ENCODE results near the gene PAFAH1B1.
"Not testable (repeated sequence)": the region's sequence is repeated elsewhere in the genome, so short reads cannot be mapped to it uniquely, and the experiment has no call there.

PAFAH1B1 gene

DNA sequence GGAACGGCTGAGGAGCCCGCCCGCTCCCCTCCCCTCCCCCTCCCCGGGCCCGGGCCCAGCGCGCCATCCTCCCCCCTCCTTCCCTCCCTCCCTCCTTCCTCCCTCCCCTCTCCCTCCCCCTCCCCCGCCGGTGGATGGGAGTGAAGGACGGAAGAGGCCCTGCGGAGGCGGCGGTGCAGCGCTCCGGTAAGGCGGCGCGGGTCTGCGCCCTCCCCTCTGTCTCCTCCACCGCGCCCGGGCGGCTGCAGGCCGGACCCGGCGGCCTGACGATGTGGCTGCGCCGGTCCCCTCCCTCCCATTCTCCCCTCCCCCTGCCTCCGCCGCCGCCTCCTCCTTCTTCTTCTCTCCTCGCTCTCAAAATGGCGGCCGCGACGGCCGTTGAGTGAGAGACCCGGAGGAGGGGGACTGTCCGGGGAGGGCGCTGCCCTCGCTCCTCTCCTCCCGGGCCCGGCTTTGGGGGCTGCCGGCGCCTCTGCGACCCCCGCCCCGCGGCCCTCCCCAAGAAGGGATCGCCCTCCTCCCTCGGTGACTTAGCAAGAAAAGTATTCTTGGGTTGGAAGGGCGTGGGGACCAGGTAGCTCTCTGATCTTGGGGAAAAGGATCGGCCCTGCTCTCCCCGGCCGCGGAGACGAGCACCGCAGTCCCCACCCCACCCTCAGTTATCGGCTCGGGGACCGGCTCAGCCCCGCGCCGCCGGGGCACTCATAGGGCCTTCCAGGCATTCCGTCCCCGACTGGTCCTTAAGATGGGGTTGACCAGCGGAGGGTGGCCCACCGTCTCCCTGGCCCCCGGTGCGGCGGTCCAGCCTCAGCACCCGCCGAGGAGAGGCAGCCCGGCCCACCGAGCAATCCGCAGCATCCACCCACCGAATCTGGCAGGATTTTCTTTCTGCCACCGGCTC, 617 bp downstream of the PAFAH1B1 start:
- peak overlapping the region; percentile 92 for H3K4me3 ChIP-seq (ENCODE audit: low read depth, low read length)
- peak; percentile 25 for DNase-seq (ENCODE audit: low read depth)

DNA sequence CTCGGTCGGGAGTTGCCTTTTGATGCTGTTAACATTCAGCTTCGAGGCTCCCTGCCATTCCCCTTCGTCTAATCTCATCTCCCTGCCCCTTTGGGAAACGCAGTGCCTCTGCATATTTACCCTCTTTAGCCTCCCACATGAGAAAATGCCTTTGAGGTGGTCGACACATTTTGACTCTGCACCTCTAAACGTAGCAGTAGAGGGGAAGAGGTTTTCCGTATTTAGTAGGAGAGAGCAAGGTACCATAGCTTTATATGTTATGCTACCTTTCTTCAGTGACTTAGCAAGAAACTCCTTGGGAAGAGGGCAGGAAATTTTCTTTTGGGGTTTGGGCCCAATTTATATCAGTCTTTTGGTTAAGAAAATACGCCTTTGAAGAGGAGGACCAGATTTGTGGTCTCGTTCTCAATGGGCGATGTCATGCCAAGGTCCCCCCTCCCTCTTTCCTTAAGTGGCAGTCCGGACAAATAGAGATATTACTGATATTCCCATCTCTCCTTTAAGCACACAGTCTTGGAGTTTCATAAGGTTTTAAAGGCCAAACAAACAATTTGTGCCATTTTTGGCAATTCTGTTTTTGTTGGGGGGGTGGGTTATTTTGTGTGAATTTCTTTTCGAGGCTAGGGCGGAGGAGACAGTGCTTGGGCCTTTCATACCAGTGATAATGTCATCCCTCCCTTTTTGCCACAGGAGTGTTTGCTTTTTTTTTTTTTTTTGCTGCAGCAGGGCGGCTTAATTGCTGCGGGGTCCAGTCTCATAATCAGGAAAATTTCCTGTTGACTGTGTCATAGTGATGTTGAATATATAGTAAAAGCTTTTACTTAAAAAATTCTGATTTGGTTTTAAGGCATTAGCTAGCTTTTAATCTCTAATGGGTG, 1.5 kb downstream of the PAFAH1B1 start:
- DNase-seq (ENCODE audit: low read depth) = no peak
- H3K4me3 ChIP-seq (ENCODE audit: low read depth, low read length) = peak overlapping the region; percentile 92

DNA sequence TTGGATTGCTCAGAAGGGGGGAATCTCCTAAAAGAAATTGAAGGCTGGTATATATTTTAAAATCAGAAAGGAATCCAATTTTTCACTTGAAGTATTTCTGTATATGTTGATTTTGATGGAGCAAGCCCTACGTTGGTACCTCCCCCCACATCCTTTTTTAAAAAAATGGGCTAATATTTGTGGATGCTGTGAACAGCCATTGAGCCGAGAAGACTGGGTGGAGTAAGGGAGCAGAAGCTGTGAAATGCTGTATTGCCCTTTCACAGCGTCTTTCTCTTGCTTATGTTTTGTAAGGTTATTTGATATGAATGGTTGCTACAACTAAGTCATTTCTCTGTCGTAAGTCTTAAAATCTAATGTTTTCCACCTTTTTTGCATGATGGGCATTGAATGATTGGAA, 2.3 kb downstream of the PAFAH1B1 start:
- DNase-seq (ENCODE audit: low read depth) = no peak

DNA sequence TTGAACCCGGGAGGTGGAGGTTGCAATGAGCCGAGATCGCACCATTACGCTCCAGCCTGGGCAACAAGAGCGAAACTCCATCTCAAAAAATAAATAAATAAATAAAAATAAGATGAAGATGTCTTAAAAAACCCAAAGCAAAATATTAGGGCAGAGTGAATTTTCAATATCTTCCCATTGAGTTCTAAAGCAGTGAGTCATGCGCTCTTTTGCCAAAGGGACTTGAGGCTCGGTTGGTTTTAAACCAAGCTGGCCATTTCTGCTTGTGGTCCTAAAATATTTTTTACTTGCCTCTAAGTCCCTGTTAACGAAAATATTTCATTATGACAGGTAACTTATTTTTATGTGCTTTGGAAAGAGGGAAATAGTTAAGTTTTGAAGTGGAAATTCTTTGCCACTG, 4.7 kb downstream of the PAFAH1B1 start:
- peak; percentile 9 for DNase-seq (ENCODE audit: low read depth)
- no peak overlapping the region for H3K4me3 ChIP-seq (ENCODE audit: low read depth, low read length)

More for the DNA sequence above, 2.3 kb downstream of the PAFAH1B1 start:
- H3K4me3 ChIP-seq (ENCODE audit: low read depth, low read length) = peak overlapping the region; percentile 92

DNA sequence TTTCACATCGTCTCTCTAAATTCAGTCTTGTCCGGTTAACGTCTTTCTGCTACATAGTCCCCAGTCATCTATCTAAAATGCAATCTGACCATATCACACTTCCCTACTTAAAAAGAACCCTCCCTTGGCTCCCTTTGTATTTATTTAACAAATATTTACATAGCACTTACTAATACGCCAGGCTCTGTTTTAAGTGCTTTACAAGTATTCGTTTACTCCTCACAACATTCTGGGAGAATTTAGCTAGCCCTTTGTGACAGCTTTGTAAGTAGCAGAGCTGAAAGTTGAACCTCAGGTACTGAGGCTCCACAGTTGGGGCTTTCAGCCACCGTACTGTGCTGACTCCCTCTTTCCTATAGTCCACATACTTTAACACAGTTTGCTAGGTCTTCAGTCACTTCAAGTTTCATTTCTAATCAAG, 9.2 kb downstream of the PAFAH1B1 start:
- DNase-seq (ENCODE audit: low read depth) = no peak
- no peak overlapping the region for H3K4me3 ChIP-seq (ENCODE audit: low read depth, low read length)

DNA sequence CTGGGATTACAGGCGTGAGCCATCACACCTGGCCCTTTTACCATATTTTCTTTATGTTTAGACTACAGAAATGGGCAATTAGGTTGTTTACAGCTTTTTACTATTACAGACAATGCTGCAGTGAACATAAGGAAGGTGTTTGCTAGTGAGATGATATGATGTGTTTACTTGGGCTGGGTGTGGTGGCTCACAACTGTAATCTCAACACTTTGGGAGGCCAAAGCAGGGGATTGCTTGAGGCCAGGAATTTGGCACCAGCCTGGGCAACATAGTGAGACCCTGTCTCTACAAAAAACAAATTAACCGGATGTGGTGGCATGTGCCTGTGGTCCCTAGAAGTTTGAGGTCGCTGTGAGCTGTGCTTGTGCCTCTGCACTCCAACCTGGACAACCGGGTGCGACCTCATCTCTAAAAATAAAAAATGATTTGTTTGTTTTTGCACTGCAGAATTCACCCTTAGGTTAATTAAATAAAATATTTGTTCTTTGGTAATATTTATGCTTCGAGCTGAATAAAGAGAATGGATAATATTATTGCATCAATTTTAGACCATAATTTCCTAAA, 15.0 kb downstream of the PAFAH1B1 start:
- H3K4me3 ChIP-seq (ENCODE audit: low read depth, low read length) = no peak overlapping the region

DNA sequence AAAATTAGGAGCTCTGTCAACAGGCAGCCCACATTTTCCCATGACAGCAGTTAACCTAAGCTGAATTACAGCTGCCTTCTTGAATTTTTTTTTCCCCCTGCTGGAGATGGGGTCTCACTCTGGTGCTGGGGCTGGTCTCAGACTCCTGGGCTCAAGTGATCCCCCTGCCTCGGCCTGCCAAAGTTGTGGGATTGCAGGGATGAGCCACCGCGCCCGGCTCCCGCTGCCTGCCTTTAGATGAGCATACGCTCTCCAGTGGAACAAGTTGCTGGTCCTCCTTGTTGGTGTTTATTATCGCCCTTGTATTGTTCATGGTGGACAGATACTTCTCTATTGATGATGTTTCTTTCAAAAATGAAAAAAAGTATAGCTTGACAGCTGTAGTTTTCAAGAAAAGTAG, 15.6 kb downstream of the PAFAH1B1 start:
- DNase-seq (ENCODE audit: low read depth) = no peak
- H3K4me3 ChIP-seq (ENCODE audit: low read depth, low read length) = no peak overlapping the region

More for the DNA sequence above, 15.0 kb downstream of the PAFAH1B1 start:
- DNase-seq (ENCODE audit: low read depth) = no peak

- H3K4me3 ChIP-seq (ENCODE audit: low read depth, low read length) = no peak overlapping the region
- no peak for DNase-seq (ENCODE audit: low read depth)
Observed at GRCh38 chr17:2610195-2611175, 17.0 kb downstream of the PAFAH1B1 start.

DNA sequence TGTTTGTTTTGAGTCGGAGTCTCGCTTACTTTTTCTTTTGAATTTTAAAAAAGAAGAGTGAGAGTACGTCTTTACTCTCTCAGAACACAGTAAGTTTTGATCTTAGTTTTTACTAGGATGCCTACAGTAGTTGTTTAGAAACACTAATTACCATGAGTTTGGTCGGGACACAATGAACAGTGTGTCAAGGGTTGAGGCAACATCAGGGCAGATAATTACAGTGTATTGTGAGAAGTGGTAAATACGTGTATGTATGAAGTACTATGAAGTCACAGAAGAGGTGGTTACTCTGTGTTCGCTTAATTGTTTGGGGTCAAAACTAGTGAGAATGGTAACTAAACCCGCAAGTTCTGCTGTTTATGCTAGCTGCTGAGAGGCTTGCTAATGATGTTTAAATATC, 18.2 kb downstream of the PAFAH1B1 start:
- no peak for DNase-seq (ENCODE audit: low read depth)
- no peak overlapping the region for H3K4me3 ChIP-seq (ENCODE audit: low read depth, low read length)

DNA sequence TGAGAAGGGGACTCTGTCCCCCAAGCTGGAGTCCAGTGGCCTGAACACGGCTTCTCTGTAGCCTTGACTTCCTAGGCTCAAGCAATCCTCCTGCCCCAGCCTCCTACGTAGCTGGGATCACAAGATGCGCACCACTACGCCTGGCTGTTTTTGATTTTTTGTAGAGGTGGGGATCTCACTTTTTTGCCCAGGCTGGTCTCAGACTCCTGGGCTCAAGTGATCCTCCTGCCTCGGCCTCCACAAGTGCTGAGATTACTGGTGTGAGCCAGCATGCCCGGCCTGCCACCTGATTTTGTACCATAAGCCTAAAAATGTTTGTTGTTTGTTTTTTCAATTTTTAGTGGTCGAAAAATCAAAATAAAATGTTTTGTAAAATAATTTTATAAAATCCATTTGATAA, 19.2 kb downstream of the PAFAH1B1 start:
- no peak for DNase-seq (ENCODE audit: low read depth)
- H3K4me3 ChIP-seq (ENCODE audit: low read depth, low read length) = no peak overlapping the region

DNA sequence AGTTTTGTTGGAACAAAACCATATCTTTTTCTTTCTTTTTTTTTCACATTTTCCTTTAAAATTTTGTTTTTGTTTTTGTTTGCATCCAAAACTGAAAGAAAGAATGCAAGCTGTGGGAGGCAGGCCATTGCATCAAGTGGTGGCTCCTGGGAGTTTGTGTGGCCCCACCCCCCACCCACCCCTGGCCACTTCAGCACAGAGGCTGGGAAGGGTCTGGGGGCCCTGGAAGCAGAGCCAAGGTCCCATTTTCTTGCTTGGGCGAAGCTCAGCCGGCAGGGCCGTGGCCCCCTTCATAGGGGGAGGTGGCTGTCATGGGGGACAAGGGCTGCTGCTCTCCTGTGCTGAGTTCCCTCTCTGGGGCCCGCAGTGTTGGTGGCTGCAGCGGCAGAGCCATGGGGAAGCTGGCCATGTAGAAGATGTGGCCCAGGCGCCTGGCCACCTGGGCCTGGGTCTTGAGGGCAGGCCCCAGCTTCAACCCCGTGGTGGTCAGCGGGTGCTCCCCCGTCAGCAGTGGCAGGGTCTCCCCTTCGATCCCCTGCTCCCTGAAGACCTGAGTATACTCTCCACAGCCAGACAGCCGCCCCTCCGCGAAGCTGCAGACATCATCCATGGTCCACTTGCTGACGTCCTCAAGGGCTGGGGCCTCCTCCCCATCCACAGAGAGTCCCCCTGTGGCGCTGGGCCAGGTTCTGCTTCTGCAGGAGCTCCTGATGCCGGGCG, 19.8 kb downstream of the PAFAH1B1 start:
- no peak for DNase-seq (ENCODE audit: low read depth)
- no peak overlapping the region for H3K4me3 ChIP-seq (ENCODE audit: low read depth, low read length)

- DNase-seq (ENCODE audit: low read depth) = no peak
- H3K4me3 ChIP-seq (ENCODE audit: low read depth, low read length) = no peak overlapping the region
Observed at GRCh38 chr17:2615882-2616281, 22.4 kb downstream of the PAFAH1B1 start.

GRCh38 chr17:2621241-2621640, 27.8 kb downstream of the PAFAH1B1 start:
- DNase-seq (ENCODE audit: low read depth) = no peak
- H3K4me3 ChIP-seq (ENCODE audit: low read depth, low read length) = no peak overlapping the region

DNA sequence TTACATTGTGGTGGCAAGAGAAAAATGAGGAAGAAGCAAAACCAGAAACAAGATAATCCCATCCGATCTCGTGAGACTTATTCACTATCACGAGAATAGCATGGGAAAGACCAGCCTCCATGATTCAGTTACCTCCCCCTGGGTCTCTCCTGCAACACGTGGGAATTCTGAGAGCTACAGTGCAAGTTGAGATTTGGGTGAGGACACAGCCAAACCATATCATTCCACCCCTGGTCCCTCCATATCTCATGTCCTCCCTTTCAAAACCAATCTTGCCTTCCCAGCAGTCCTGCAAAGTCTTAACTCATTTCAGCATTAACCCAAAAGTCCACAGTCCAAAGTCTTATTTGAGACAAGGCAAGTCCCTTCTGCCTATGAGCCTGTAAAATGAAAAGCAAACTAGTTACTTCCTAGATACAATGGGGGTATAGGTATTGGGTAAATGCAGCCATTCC, 28.5 kb downstream of the PAFAH1B1 start:
- not testable (repeated sequence) for DNase-seq (ENCODE audit: low read depth); H3K4me3 ChIP-seq (ENCODE audit: low read depth, low read length)

GRCh38 chr17:2622721-2623301, 29.4 kb downstream of the PAFAH1B1 start:
- not testable (repeated sequence) for H3K4me3 ChIP-seq (ENCODE audit: low read depth, low read length); DNase-seq (ENCODE audit: low read depth)

- DNase-seq (ENCODE audit: low read depth) = no peak
- H3K4me3 ChIP-seq (ENCODE audit: low read depth, low read length) = no peak overlapping the region
Observed at GRCh38 chr17:2624292-2624731, 30.9 kb downstream of the PAFAH1B1 start.

DNA sequence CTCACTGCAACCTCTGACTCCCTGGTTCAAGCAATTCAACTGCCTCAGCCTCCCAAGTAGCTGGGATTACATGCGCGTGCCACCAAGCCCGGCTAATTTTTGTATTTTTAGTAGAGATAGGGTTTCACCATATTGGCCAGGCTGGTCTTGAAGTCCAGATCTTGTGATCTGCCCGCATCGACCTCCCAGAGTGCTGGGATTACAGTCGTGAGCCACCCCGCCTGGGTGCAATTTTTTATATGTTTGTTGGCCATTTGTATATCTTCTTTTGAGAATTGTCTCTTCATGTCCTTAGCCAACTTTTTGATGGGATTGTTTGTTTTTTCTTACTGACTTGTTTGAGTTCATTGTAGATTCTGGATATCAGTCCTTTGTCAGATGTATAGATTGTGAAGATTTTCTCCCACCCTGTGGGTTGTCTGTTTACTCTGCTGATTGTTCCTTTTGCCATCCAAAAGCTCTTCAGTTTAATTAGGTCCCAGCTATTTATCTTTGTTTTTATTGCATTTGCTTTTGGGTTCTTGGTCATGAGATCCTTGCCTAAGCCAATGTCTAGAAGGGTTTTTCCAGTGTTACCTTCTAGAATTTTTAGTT, 33.3 kb downstream of the PAFAH1B1 start:
- H3K4me3 ChIP-seq (ENCODE audit: low read depth, low read length) = not testable (repeated sequence)

More for the DNA sequence above, 33.3 kb downstream of the PAFAH1B1 start:
- not testable (repeated sequence) for DNase-seq (ENCODE audit: low read depth)
